ENCODE data around the gene SLC8A1.

Gene SLC8A1

GRCh38 chr2:40150266-40150665 lies 301.6 kb downstream of the SLC8A1 start:
- Histone ChIP-seq H4K20me1 (ENCODE audit: insufficient read depth, low read length, poor library complexity, severe bottlenecking) (no peaks in the 10 kb centered on the region), H2AFZ (ENCODE audit: low read length) (no peak overlapping the region), H3K79me2 (ENCODE audit: insufficient read depth, low read length) (no peaks in the 10 kb centered on the region), H3K36me3 (ENCODE audit: insufficient read depth, low read length) (no peaks in the 10 kb centered on the region), H3K9me2 (replicated peaks; ENCODE audit: low read depth, low read length) (no peaks in the 10 kb centered on the region), H3K27me3 (ENCODE audit: insufficient read depth, low read length, poor library complexity, severe bottlenecking) (no peaks in the 10 kb centered on the region), H3K4me3 (ENCODE audit: low read length, poor library complexity, severe bottlenecking) (no peak overlapping the region), H3F3A (ENCODE audit: low read depth) (no peaks in the 10 kb centered on the region), H3K4me1 (ENCODE audit: insufficient read depth, low read length, poor library complexity, severe bottlenecking) (no peaks in the 10 kb centered on the region), H3K9me3 (ENCODE audit: insufficient read depth, low read depth, low read length) (no peaks in the 10 kb centered on the region), H3K9ac (ENCODE audit: low read depth, low read length, poor library complexity, severe bottlenecking) (no peak overlapping the region), H3K4me2 (ENCODE audit: low read depth, low read length, poor library complexity, severe bottlenecking) (no peak overlapping the region)
- TF ChIP-seq CTCF (conservative IDR thresholded peaks at IDR 0.05; ENCODE audit: low read length), result no peak
- TF ChIP-seq EZH2phosphoT487 (IDR thresholded peaks at IDR 0.05; ENCODE audit: borderline replicate concordance), result no peak

GRCh38 chr2:40148334-40148733 lies 303.6 kb downstream of the SLC8A1 start:
- H2AFZ ChIP-seq (ENCODE audit: low read length), result no peak overlapping the region
- no peaks in the 10 kb centered on the region for H3K9me2 ChIP-seq (replicated peaks; ENCODE audit: low read depth, low read length)
- H3K4me3 ChIP-seq (ENCODE audit: low read length, poor library complexity, severe bottlenecking), result no peak overlapping the region
- no peaks in the 10 kb centered on the region for H3K4me1 ChIP-seq (ENCODE audit: insufficient read depth, low read length, poor library complexity, severe bottlenecking)
- no peaks in the 10 kb centered on the region for H3K36me3 ChIP-seq (ENCODE audit: insufficient read depth, low read length)
- no peaks in the 10 kb centered on the region for H3F3A ChIP-seq (ENCODE audit: low read depth)
- H3K9ac ChIP-seq (ENCODE audit: low read depth, low read length, poor library complexity, severe bottlenecking), result no peak overlapping the region
- TF ChIP-seq CTCF (conservative IDR thresholded peaks at IDR 0.05; ENCODE audit: low read length), result no peak
- TF ChIP-seq EZH2phosphoT487 (IDR thresholded peaks at IDR 0.05; ENCODE audit: borderline replicate concordance), result no peak
- H4K20me1 ChIP-seq (ENCODE audit: insufficient read depth, low read length, poor library complexity, severe bottlenecking), result no peaks in the 10 kb centered on the region
- H3K9me3 ChIP-seq (ENCODE audit: insufficient read depth, low read depth, low read length), result no peaks in the 10 kb centered on the region
- H3K4me2 ChIP-seq (ENCODE audit: low read depth, low read length, poor library complexity, severe bottlenecking), result no peak overlapping the region
- H3K27me3 ChIP-seq (ENCODE audit: insufficient read depth, low read length, poor library complexity, severe bottlenecking), result no peaks in the 10 kb centered on the region
- no peaks in the 10 kb centered on the region for H3K79me2 ChIP-seq (ENCODE audit: insufficient read depth, low read length)

GRCh38 chr2:40147360-40147759 lies 304.5 kb downstream of the SLC8A1 start:
- Histone ChIP-seq H4K20me1 (ENCODE audit: insufficient read depth, low read length, poor library complexity, severe bottlenecking) (no peaks in the 10 kb centered on the region), H3K9me3 (ENCODE audit: insufficient read depth, low read depth, low read length) (no peaks in the 10 kb centered on the region), H3F3A (ENCODE audit: low read depth) (no peaks in the 10 kb centered on the region), H3K4me3 (ENCODE audit: low read length, poor library complexity, severe bottlenecking) (no peak overlapping the region), H3K4me2 (ENCODE audit: low read depth, low read length, poor library complexity, severe bottlenecking) (no peak overlapping the region), H3K27me3 (ENCODE audit: insufficient read depth, low read length, poor library complexity, severe bottlenecking) (no peaks in the 10 kb centered on the region), H3K4me1 (ENCODE audit: insufficient read depth, low read length, poor library complexity, severe bottlenecking) (no peaks in the 10 kb centered on the region), H3K9ac (ENCODE audit: low read depth, low read length, poor library complexity, severe bottlenecking) (no peak overlapping the region), H3K36me3 (ENCODE audit: insufficient read depth, low read length) (no peaks in the 10 kb centered on the region), H3K9me2 (replicated peaks; ENCODE audit: low read depth, low read length) (no peaks in the 10 kb centered on the region), H3K79me2 (ENCODE audit: insufficient read depth, low read length) (no peaks in the 10 kb centered on the region), H2AFZ (ENCODE audit: low read length) (no peak overlapping the region)
- no peak for TF ChIP-seq CTCF (conservative IDR thresholded peaks at IDR 0.05; ENCODE audit: low read length)
